GM12891 (cell line): ENCODE data around the gene RASGEF1C.

Experiments used
- POLR2A ChIP-seq: IDR thresholded peaks from 2 replicates; pipeline ENCODE4 v1.6.1; 2011; ENCODE audit warnings: low read depth, low read length, control low read depth
- SPI1 ChIP-seq: IDR thresholded peaks from 2 replicates; pipeline ENCODE4 v1.6.1; 2011; ENCODE audit warnings: low read depth, low read length, control low read depth

GRCh38 chr5:180119903-180120236 lies 89.1 kb downstream of the RASGEF1C start:
- TF ChIP-seq SPI1 (no peak), POLR2A (no peak)
